GM12878 (cell line): ENCODE data around the gene JMJD6. TPM values are rescaled to one million over a fixed set of nuclear protein-coding genes. Genes with fewer than 3 reads are reported as not detected.

Source experiments
- ATAC-seq: fragments of 200-7000 bp; cut with Tn5 transposase; 3 replicates; pipeline ENCODE4 v1.9.1; 2020; ENCODE audit warnings: mild to moderate bottlenecking, moderate library complexity
- BruUV-seq: library from RNA; stranded (reverse); fragments of 400-500 nt; replicated peaks from 2 replicates; lab custom pipeline; 2021; lab: Mats Ljungman, UMichigan
- CTCF ChIA-PET: fragments of 300-600 bp; sonication (Branson Sonifier 250); formaldehyde crosslinking; extraction: SDS; loops from one replicate; lab custom pipeline; 2021; ENCODE audit warnings: inconsistent platforms; lab: Yijun Ruan, JAX
- POLR2A ChIA-PET: fragments of 350-600 bp; formaldehyde crosslinking; extraction: SDS; loops from one replicate; lab custom pipeline; 2021; ENCODE audit warnings: inconsistent platforms; lab: Charles Lee
- RAD21 ChIA-PET: fragments of 300-600 bp; sonication (Branson Sonifier 250); formaldehyde crosslinking; loops from one replicate; lab custom pipeline; 2023; ENCODE audit warnings: antibody characterized with exemption; ENCODE audit not compliant: unreplicated experiment; lab: Charles Lee
- SMC1A ChIA-PET: fragments of 300-600 bp; sonication (Branson Sonifier 250); formaldehyde crosslinking; loops from one replicate; lab custom pipeline; 2023; ENCODE audit not compliant: unreplicated experiment, uncharacterized antibody; lab: Charles Lee
- DNase-seq: peaks from one replicate; pipeline ENCODE4 v3.0.0-alpha.2; 2011; ENCODE audit warnings: low read depth, low spot score
- FAIRE-seq: peaks from 3 replicates; lab custom pipeline; 2011; peaks lifted over from hg19 to GRCh38; lab: Jason Lieb, UNC
- H2AFZ ChIP-seq: 2 replicates; pipeline ENCODE4 v1.6.0; 2011; ENCODE audit warnings: low read depth, low read length, control low read depth; ENCODE audit not compliant: control insufficient read depth
- H3K27ac ChIP-seq: 2 replicates; pipeline ENCODE4 v1.5.1; 2011; ENCODE audit warnings: control low read depth; ENCODE audit not compliant: control insufficient read depth, insufficient read depth
- H3K27me3 ChIP-seq, 2 experiments: replicated peaks in 1 of 2; 2 replicates each; pipeline versions ENCODE4 v1.6.0 to v1.6.1; 2011; ENCODE audit warnings: low read length in 1 of 2; ENCODE audit not compliant: control insufficient read depth in 2 of 2, insufficient read depth in 2 of 2
- H3K36me3 ChIP-seq, 2 experiments: 2 replicates each; pipeline ENCODE4 v1.5.1; 2011; ENCODE audit warnings: low read length in 1 of 2; ENCODE audit not compliant: control insufficient read depth in 2 of 2, insufficient read depth in 2 of 2
- H3K4me1 ChIP-seq: 2 replicates; pipeline ENCODE4 v1.6.1; 2011; ENCODE audit warnings: mild to moderate bottlenecking, low read length, moderate library complexity, mixed read lengths; ENCODE audit not compliant: control insufficient read depth, insufficient read depth
- H3K4me2 ChIP-seq: 2 replicates; pipeline ENCODE4 v1.6.0; 2011; ENCODE audit warnings: control low read depth; ENCODE audit not compliant: control insufficient read depth, insufficient read depth
- H3K4me3 ChIP-seq: fragments of 200-600 bp; sonication (generic); 2 replicates; pipeline ENCODE4 v1.5.1; 2016
- H3K79me2 ChIP-seq: 2 replicates; pipeline ENCODE4 v1.6.0; 2011; ENCODE audit warnings: low read length; ENCODE audit not compliant: control insufficient read depth, insufficient read depth
- H3K9ac ChIP-seq: 2 replicates; pipeline ENCODE4 v1.8.0; 2011; ENCODE audit warnings: low read length, control low read depth, mixed read lengths; ENCODE audit not compliant: control insufficient read depth, insufficient read depth
- H3K9me3 ChIP-seq: replicated peaks from 3 replicates; pipeline ENCODE4 v1.5.1; 2011; ENCODE audit warnings: mild to moderate bottlenecking, low read length; ENCODE audit not compliant: control insufficient read depth, insufficient read depth
- H4K20me1 ChIP-seq: 2 replicates; pipeline ENCODE4 v1.6.0; 2011; ENCODE audit not compliant: control insufficient read depth, insufficient read depth
- SIX5 ChIP-seq: IDR thresholded peaks from 2 replicates; pipeline ENCODE4 v1.6.1; 2011; ENCODE audit warnings: mild to moderate bottlenecking, low read depth, low read length, moderate library complexity; ENCODE audit not compliant: severe bottlenecking
- SREBF2 ChIP-seq: IDR thresholded peaks from 2 replicates; pipeline ENCODE4 v1.6.1; 2012; ENCODE audit warnings: mild to moderate bottlenecking, low read length
- ZNF592 ChIP-seq: fragments of 450-650 bp; IDR thresholded peaks from 2 replicates; pipeline ENCODE4 v1.6.1; 2017; ENCODE audit warnings: mild to moderate bottlenecking, moderate library complexity
- ZNF687 ChIP-seq: fragments of 450-650 bp; IDR thresholded peaks from 2 replicates; pipeline ENCODE4 v1.6.1; 2017; ENCODE audit warnings: mild to moderate bottlenecking, moderate library complexity
- WGBS: methylation state at CpG from one replicate; pipeline ENCODE4 v1.1.6; 2016; ENCODE audit warnings: low lambda C conversion rate; ENCODE audit not compliant: insufficient replicate concordance, insufficient coverage; ENCODE audit errors: missing lambda C conversion rate; 5-methylcytosine and 5-hydroxymethylcytosine counted together
- in situ Hi-C: fragments of 300-500 bp; cut with MboI; formaldehyde crosslinking; loops from 9 replicates; pipeline ENCODE4 v1.14.3; 2018; ENCODE audit warnings: mixed read lengths
- intact Hi-C: fragments of 100-400 bp; cut with micrococcal nuclease; formaldehyde crosslinking; loops from one replicate; pipeline ENCODE4 v1.14.2; 2022; ENCODE audit not compliant: unreplicated experiment
- polyA plus RNA-seq, 11 experiments: library from polyadenylated mRNA; depleted of rRNA in 4 of 11; unstranded in 6 of 11; stranded (reverse) in 5 of 11; fragments of >200 nt; fragmentation: Nextera tagmentation in 4 of 11; fragmentation: Illumina TruSeq in 1 of 11; extraction: Ambion mirVana in 4 of 11; extraction: Trizol in 1 of 11; gene quantifications; 1 replicate in 1 of 11; 2 replicates in 10 of 11; pipeline versions ENCODE4 v1.2.1 to v1.2.3, GENCODE V29; 2011 to 2016; ENCODE audit warnings: inconsistent platforms in 2 of 11, missing spikeins in 2 of 11, low read depth in 1 of 11
- total RNA-seq, 4 experiments: library from RNA; depleted of rRNA in 3 of 4; stranded (reverse); fragments of >200 nt in 3 of 4; fragmentation: Illumina TruSeq in 1 of 4; extraction: Trizol in 1 of 4; gene quantifications; 2 replicates each; pipeline versions ENCODE4 v1.2.1 to v1.2.3, GENCODE V29; 2013 to 2021

Gene JMJD6
- total and polyA plus RNA-seq, 10 of the 15 experiments (the other 5 are each of a cell fraction or from before 2014, with no cell fraction given) = 1.2 to 36.0 (median 22.2) TPM

- RAD21 ChIA-PET = no interaction called here
- intact Hi-C loops (no loop called here), in situ Hi-C loops (no loop called here)
- 97% methylated on average over 3 of the region's 3 CpGs for WGBS
- H3K79me2 ChIP-seq = no peaks in the 10 kb centered on the region
- no peak overlapping the region for H3K4me2 ChIP-seq
- peaks cover 0 to 11% of the 10 kb centered on the region in 2 experiments; a peak in 2 of 4 replicates for H3K36me3 ChIP-seq
- no peak overlapping the region for H2AFZ ChIP-seq
- no peaks in the 10 kb centered on the region for H3K9me3 ChIP-seq
- POLR2A ChIA-PET = interaction anchor here (0.6 to 0.7 kb wide), 2 partner anchors 15 to 57 kb away, joined by 4 to 6 read pairs; no protein-coding TSS in a partner anchor
- H3K27me3 ChIP-seq = no peaks in the 10 kb centered on the region
- no peak overlapping the region for H3K27ac ChIP-seq
- DNase-seq (no peak), ATAC-seq (no peak), FAIRE-seq (no peak)
- CTCF ChIA-PET = interaction anchor here (0.8 kb wide), 1 partner anchor 266 kb away, joined by 3 read pairs; no protein-coding TSS in a partner anchor
- H3K9ac ChIP-seq = no peak overlapping the region
- H3K4me1 ChIP-seq = no peaks in the 10 kb centered on the region; the same call in 1 of the 2 replicates
- H3K4me3 ChIP-seq = no peak overlapping the region
- BruUV-seq = no TSS peak
- no peaks in the 10 kb centered on the region for H4K20me1 ChIP-seq
- SMC1A ChIA-PET = no interaction called here
- TF ChIP-seq SIX5 (no peak), ZNF592 (no peak), SREBF2 (no peak), ZNF687 (no peak)
- TF ChIP-seq, all 136 proteins: peak for 0
Measured at GRCh38 chr17:76758570-76758969, 32.2 kb upstream of the JMJD6 start.
